Cardiac atrium fibroblast (primary cell): ENCODE data around the gene IL21R. TPM values are rescaled to one million over a fixed set of nuclear protein-coding genes. Genes with fewer than 3 reads are reported as not detected.

Experiments
- total RNA-seq: library from RNA; depleted of rRNA; stranded (reverse); fragments of >200 nt; gene quantifications from 2 replicates; pipeline ENCODE4 v1.2.3, GENCODE V29; 2015

Gene IL21R
- total RNA-seq: 1.6 and 2.9 TPM in 2 replicates

DNA sequence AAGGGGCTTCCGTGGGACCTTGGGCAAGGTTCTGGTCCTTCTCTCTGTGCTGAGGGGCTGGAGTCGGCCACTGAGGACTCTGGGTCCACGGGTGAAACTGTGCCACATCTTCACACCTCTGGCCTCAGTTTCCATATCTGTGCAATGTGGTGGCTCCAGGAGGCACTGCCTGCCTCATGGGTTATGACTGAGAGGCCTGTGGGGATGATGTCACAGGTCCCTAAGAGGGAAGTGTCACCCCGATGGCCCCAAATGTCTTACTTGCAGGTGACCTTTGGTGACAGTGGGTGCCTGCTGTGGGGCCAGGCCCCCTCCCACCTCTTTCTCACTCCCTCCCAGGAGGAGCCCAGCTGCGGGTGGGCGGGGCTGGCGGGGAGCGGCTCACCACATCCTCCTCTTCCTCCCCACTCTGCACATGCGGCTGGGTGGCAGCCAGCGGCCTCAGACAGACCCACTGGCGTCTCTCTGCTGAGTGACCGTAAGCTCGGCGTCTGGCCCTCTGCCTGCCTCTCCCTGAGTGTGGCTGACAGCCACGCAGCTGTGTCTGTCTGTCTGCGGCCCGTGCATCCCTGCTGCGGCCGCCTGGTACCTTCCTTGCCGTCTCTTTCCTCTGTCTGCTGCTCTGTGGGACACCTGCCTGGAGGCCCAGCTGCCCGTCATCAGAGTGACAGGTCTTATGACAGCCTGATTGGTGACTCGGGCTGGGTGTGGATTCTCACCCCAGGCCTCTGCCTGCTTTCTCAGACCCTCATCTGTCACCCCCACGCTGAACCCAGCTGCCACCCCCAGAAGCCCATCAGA, at the start of gene IL21R:
Gene IL21R, plus strand, starts transcription at position 407 of the 801 bp plus-strand sequence. CDS start 27,898 bp downstream, outside the sequence.

Other genes with a start within 250 kb of the IL21R start
- gene KDM8, start 198.6 kb upstream of the IL21R start, total RNA-seq: 2.3 and 3.9 TPM in 2 replicates
- gene NSMCE1, start 133.4 kb upstream of the IL21R start, total RNA-seq: 48.0 and 87.2 TPM in 2 replicates
- gene IL4R, start 88.2 kb upstream of the IL21R start, total RNA-seq: 90.4 and 103 TPM in 2 replicates
- gene GTF3C1, start 147.7 kb downstream of the IL21R start, total RNA-seq: 45.9 and 68.7 TPM in 2 replicates
- 7.0 and 9.6 TPM in 2 replicates for gene KATNIP, start 148.0 kb downstream of the IL21R start, total RNA-seq